Measurements from ENCODE around the gene NXPH3.

The NXPH3 gene

DNA sequence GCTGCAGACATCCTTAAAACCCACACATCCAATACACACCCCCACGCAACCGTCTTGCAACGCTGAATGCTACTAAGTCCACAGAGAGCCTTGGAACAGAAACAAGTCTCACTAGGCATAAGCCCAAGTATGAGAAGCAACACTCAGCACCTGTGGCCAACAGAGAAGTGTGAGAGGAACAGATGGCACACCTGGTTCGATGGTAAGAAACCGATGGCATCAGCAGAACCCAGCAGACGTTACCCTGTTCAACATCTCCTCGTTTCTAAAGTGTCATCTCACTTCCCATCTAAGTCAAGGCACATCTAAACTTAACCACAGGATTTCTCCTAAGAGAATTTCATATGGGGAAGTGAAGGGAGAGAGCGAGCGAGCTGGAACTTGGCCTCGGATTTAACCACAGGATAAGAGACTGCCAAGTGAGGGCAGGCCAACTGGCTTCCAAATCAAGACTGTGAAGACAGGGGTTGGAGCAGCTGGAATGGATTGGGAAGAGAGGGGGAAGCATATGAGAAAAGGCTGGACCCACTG, 41.0 kb downstream of the NXPH3 start:
- Histone ChIP-seq H3K4me3 (ENCODE audit: low read depth, low read length) (no peak overlapping the region), H3K9me3 (ENCODE audit: control insufficient read depth, insufficient read depth, low read depth, low read length) (no peaks in the 10 kb centered on the region), H3K9ac (ENCODE audit: low read length) (no peak overlapping the region), H3K36me3 (ENCODE audit: control insufficient read depth, insufficient read depth, low read length) (peaks cover 45% of the 10 kb centered on the region), H3K4me1 (ENCODE audit: control insufficient read depth, insufficient read depth, low read length) (0 out of 2 replicates have a peak, but pooled peaks cover 3% of the 10 kb centered on the region), H3K27me3 (ENCODE audit: control insufficient read depth, insufficient read depth, low read length) (no peaks in the 10 kb centered on the region), H3K27ac (ENCODE audit: low read depth, low read length) (no peak overlapping the region)

DNA sequence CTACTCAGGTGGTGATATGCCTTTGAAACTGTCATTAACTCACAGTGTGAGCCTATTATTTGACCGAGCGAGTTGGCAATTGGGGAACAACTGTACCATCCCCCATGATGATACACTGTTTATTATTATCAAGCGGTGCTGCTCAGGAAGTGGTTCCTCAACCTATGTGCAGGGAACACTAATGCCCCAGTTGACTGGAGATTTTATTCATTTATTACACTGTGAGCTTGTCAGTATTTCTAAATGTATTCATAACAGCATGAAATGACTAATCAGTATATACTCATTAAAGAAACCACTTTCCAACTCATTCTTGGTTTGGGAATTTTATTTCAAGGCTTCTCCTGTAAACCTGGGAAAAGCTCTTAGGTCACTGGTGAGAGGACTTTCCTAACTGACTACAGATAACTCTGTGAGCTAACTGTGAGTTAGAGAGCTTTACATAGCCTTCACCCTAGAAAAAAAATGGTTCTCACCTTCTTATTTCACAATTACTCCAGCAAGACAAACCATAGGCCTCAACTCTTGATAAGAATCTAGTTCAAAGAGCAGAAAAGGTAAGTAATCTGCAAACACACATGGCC, 42.4 kb downstream of the NXPH3 start:
- Histone ChIP-seq H3K36me3 (ENCODE audit: control insufficient read depth, insufficient read depth, low read length) (peaks cover 46% of the 10 kb centered on the region), H3K4me1 (ENCODE audit: control insufficient read depth, insufficient read depth, low read length) (0 out of 2 replicates have a peak, but pooled peaks cover 3% of the 10 kb centered on the region), H3K27me3 (ENCODE audit: control insufficient read depth, insufficient read depth, low read length) (no peaks in the 10 kb centered on the region), H3K4me3 (ENCODE audit: low read depth, low read length) (no peak overlapping the region), H3K9me3 (ENCODE audit: control insufficient read depth, insufficient read depth, low read depth, low read length) (no peaks in the 10 kb centered on the region), H3K27ac (ENCODE audit: low read depth, low read length) (no peak overlapping the region), H3K9ac (ENCODE audit: low read length) (no peak overlapping the region)

DNA sequence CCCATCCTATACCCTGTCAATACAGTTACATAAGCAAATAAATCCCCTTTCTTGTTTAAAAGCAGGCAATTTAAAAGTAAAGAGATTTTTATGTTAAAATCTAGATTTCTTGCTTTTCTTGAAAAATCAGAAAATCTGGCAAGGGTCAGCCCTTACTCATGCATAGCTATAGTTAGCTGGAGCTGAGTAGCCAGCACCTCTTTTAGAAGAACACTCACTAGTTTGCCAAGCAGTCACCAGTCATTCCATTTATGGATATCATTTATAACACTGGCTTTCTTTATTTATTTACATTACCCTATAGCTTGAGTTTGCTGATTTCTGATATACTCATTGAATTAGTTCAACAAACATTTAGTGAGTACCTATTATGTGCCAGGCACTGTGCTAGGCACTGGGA, 45.7 kb downstream of the NXPH3 start:
- Histone ChIP-seq H3K4me3 (ENCODE audit: low read depth, low read length) (no peak overlapping the region), H3K27ac (ENCODE audit: low read depth, low read length) (no peak overlapping the region), H3K9ac (ENCODE audit: low read length) (no peak overlapping the region), H3K4me1 (ENCODE audit: control insufficient read depth, insufficient read depth, low read length) (0 out of 2 replicates have a peak, but pooled peaks cover 3% of the 10 kb centered on the region), H3K36me3 (ENCODE audit: control insufficient read depth, insufficient read depth, low read length) (peaks cover 39% of the 10 kb centered on the region), H3K27me3 (ENCODE audit: control insufficient read depth, insufficient read depth, low read length) (no peaks in the 10 kb centered on the region), H3K9me3 (ENCODE audit: control insufficient read depth, insufficient read depth, low read depth, low read length) (no peaks in the 10 kb centered on the region)

DNA sequence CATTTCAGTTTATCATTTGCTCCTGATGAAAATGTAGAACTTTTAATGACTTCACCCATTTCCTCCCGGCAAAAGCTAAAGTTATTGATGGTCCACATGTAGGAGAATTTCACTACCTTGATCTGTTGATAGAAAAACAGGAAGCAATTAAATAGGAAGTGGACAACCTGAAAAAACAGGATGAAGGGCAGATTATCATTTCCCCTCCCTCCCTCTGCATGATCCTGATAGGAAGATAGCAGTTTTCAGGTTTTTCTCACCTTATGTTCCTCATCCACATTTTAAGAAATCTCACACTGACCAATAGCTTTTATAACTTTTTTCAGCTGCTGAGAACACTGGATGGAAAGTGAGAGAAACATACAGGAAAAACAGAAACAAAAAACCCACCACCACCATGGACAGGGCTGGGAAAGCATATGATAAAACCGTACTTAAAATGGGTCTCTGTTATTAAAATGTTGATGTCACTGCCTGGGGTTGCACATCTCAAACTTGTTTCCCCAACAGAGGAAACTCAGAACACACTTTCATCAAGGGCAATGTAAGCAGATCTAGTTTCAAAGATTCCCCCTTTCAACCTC, 46.4 kb downstream of the NXPH3 start:
- Histone ChIP-seq H3K9me3 (ENCODE audit: control insufficient read depth, insufficient read depth, low read depth, low read length) (no peaks in the 10 kb centered on the region), H3K36me3 (ENCODE audit: control insufficient read depth, insufficient read depth, low read length) (peaks cover 33% of the 10 kb centered on the region), H3K9ac (ENCODE audit: low read length) (no peak overlapping the region), H3K27ac (ENCODE audit: low read depth, low read length) (no peak overlapping the region), H3K4me3 (ENCODE audit: low read depth, low read length) (no peak overlapping the region), H3K4me1 (ENCODE audit: control insufficient read depth, insufficient read depth, low read length) (0 out of 2 replicates have a peak, but pooled peaks cover 3% of the 10 kb centered on the region), H3K27me3 (ENCODE audit: control insufficient read depth, insufficient read depth, low read length) (no peaks in the 10 kb centered on the region)

DNA sequence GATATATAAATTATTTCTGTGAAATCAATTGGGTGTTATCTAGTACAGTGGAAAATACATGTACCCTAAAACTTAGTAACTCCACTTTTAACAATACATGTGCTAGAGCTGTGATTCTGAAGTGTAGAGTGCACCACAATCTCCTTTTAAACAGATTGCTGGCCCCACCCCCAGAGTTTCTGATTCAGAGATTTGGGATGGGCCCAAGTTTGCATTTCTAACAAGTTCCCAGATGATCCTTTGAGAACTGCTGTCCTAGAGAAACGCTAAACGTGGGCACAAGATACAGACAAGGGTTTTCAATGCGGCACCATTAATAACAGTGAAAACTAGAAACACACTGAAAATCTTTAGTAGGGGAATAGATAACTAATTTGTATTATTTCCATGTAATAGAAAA, 49.2 kb downstream of the NXPH3 start:
- no peaks in the 10 kb centered on the region for H3K4me1 ChIP-seq (ENCODE audit: control insufficient read depth, insufficient read depth, low read length)
- H3K4me3 ChIP-seq (ENCODE audit: low read depth, low read length), result no peak overlapping the region
- H3K27me3 ChIP-seq (ENCODE audit: control insufficient read depth, insufficient read depth, low read length), result no peaks in the 10 kb centered on the region
- no peak overlapping the region for H3K27ac ChIP-seq (ENCODE audit: low read depth, low read length)
- no peak overlapping the region for H3K9ac ChIP-seq (ENCODE audit: low read length)
- no peaks in the 10 kb centered on the region for H3K9me3 ChIP-seq (ENCODE audit: control insufficient read depth, insufficient read depth, low read depth, low read length)
- H3K36me3 ChIP-seq (ENCODE audit: control insufficient read depth, insufficient read depth, low read length), result peaks cover 14% of the 10 kb centered on the region

DNA sequence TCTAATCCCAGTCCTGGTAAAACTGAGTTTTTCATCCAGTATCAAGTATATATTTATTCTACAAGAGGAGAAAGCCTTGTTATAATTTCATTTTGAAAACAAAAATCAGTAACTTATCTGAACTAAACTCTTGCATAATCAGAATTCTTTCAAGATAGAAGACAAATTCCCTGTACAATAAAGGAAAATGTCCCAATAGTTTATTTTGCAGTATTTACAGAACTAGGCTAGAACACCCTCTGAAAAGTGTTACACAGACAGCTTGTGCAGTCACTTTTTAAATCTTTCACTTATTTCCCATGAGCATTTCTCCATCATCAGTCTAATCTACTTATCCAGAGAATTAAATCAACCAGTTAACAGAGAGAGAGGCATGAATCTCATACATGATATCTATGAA, 53.8 kb downstream of the NXPH3 start:
- no peak overlapping the region for H3K4me3 ChIP-seq (ENCODE audit: low read depth, low read length)
- H3K9ac ChIP-seq (ENCODE audit: low read length), result no peak overlapping the region
- no peaks in the 10 kb centered on the region for H3K27me3 ChIP-seq (ENCODE audit: control insufficient read depth, insufficient read depth, low read length)
- H3K4me1 ChIP-seq (ENCODE audit: control insufficient read depth, insufficient read depth, low read length), result peaks cover 13% of the 10 kb centered on the region; the same call in 1 of the 2 replicates
- no peaks in the 10 kb centered on the region for H3K36me3 ChIP-seq (ENCODE audit: control insufficient read depth, insufficient read depth, low read length)
- H3K27ac ChIP-seq (ENCODE audit: low read depth, low read length), result no peak overlapping the region
- H3K9me3 ChIP-seq (ENCODE audit: control insufficient read depth, insufficient read depth, low read depth, low read length), result no peaks in the 10 kb centered on the region

DNA sequence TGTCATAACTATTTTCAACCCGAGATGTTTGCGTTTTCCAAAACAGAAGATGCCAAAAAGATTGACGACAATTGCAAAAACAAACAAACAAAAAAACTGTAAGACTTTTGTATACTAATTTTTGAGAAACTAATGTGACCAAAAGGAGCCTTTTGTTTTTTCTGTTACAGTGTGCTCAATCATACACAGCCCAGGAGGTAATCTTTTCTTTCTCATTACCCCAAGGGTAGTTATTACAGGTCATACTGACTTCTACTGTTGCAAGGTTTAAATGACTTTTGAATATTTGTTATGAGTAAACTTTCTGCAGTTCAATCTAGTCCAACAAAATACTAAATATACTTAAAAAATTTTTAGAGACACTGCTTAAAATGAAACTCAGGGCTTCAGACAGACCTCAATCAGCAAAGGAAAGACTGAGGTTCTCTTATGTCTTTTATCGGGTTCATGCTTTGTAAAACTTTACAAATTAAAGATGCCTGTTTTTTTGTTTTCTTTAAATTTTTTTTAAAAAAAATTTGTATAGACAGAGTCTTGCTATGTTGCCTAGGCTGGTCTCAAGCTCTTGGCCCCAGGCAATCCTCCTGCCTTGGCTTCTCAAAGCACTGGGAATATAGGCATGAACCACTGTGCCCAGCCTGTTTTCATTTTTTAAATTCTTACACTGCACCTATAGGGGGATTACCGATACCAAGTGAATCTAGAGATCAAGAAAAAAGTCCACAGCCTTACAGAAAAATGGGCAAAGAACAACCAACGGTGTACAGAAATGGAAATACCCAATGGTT, 54.6 kb downstream of the NXPH3 start:
- H3K27ac ChIP-seq (ENCODE audit: low read depth, low read length), result no peak overlapping the region
- H3K9me3 ChIP-seq (ENCODE audit: control insufficient read depth, insufficient read depth, low read depth, low read length), result no peaks in the 10 kb centered on the region
- H3K4me1 ChIP-seq (ENCODE audit: control insufficient read depth, insufficient read depth, low read length), result peaks cover 13% of the 10 kb centered on the region; the same call in 1 of the 2 replicates
- H3K36me3 ChIP-seq (ENCODE audit: control insufficient read depth, insufficient read depth, low read length), result no peaks in the 10 kb centered on the region
- H3K27me3 ChIP-seq (ENCODE audit: control insufficient read depth, insufficient read depth, low read length), result no peaks in the 10 kb centered on the region
- no peak overlapping the region for H3K4me3 ChIP-seq (ENCODE audit: low read depth, low read length)
- H3K9ac ChIP-seq (ENCODE audit: low read length), result no peak overlapping the region

DNA sequence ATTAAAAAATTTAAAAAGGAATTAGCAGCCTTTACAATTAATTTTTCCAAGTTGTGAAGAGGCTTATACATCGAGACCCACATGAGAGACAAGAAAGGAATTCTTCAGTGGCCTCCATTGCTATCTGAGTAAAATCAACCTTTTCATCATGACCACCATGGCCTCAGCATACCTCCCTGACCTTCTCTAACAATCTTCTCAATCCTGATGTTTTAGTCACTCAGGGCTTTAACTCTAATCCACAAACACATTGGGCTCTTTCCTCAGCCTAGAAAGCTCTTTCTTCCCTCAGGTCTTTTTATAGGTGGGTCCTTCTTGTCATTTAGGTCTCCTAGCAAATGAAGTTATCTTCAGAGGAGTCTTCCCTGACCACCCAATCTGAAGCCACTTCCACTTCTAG, 55.8 kb downstream of the NXPH3 start:
- Histone ChIP-seq H3K27ac (ENCODE audit: low read depth, low read length) (no peak overlapping the region), H3K4me3 (ENCODE audit: low read depth, low read length) (no peak overlapping the region), H3K9me3 (ENCODE audit: control insufficient read depth, insufficient read depth, low read depth, low read length) (no peaks in the 10 kb centered on the region), H3K36me3 (ENCODE audit: control insufficient read depth, insufficient read depth, low read length) (no peaks in the 10 kb centered on the region), H3K4me1 (ENCODE audit: control insufficient read depth, insufficient read depth, low read length) (peaks cover 13% of the 10 kb centered on the region; the same call in 1 of the 2 replicates), H3K27me3 (ENCODE audit: control insufficient read depth, insufficient read depth, low read length) (no peaks in the 10 kb centered on the region), H3K9ac (ENCODE audit: low read length) (no peak overlapping the region)

Data from HUES6 (cell line).